Left lobe of liver (tissue), 2 donors: ENCODE data around the gene ATG7. TPM values are rescaled to one million over a fixed set of nuclear protein-coding genes. Genes with fewer than 3 reads are reported as not detected.

Experiments
- ATAC-seq: fragments of 200-7000 bp; cut with Tn5 transposase; one replicate; pipeline ENCODE4 v1.9.1; 2020; ENCODE audit warnings: mild to moderate bottlenecking, moderate library complexity
- DNase-seq: peaks from one replicate; pipeline ENCODE4 v3.0.0-alpha.2; 2020; ENCODE audit warnings: low spot score
- total RNA-seq: library from RNA; stranded (reverse); gene quantifications from one replicate; pipeline ENCODE4 v1.2.1, GENCODE V29; 2021
- donor health status: DM: no; HTN: no; CAD: no; lungs with moderate emphysema.
- donor health status: DM: no; HTN: yes; CAD: no.

Gene ATG7
- total RNA-seq, 1 donor from 2014 or later = 12.2 TPM

GRCh38 chr3:11529281-11529680 is 257.1 kb downstream of the ATG7 start:
- no peak for ATAC-seq
- no peak for DNase-seq

GRCh38 chr3:11530153-11530721 is 258.0 kb downstream of the ATG7 start:
- DNase-seq (no peak), ATAC-seq (no peak)

GRCh38 chr3:11532931-11533391 is 260.8 kb downstream of the ATG7 start:
- ATAC-seq = no peak
- no peak for DNase-seq

GRCh38 chr3:11534011-11534792 is 262.0 kb downstream of the ATG7 start:
- DNase-seq (no peak), ATAC-seq (peak; percentile 50)

- no peak for DNase-seq
- ATAC-seq = no peak
Measured at GRCh38 chr3:11534793-11535101, 262.6 kb downstream of the ATG7 start.

- ATAC-seq (no peak), DNase-seq (no peak)
Measured at GRCh38 chr3:11535243-11535960, 263.2 kb downstream of the ATG7 start.

- DNase-seq (no peak), ATAC-seq (no peak)
Measured at GRCh38 chr3:11536132-11536935, 264.1 kb downstream of the ATG7 start.

GRCh38 chr3:11536936-11537612 is 264.9 kb downstream of the ATG7 start:
- DNase-seq (no peak), ATAC-seq (no peak)

- ATAC-seq = no peak
- no peak for DNase-seq
Measured at GRCh38 chr3:11538581-11538980, 266.4 kb downstream of the ATG7 start.

- ATAC-seq (no peak), DNase-seq (no peak)
Measured at GRCh38 chr3:11539218-11539617, 267.0 kb downstream of the ATG7 start.

- no peak for DNase-seq
- no peak for ATAC-seq
Measured at GRCh38 chr3:11539677-11540076, 267.5 kb downstream of the ATG7 start.

- DNase-seq (no peak), ATAC-seq (no peak)
Measured at GRCh38 chr3:11541321-11542303, 269.4 kb downstream of the ATG7 start.

- ATAC-seq = no peak
- no peak for DNase-seq
Measured at GRCh38 chr3:11542551-11542950, 270.4 kb downstream of the ATG7 start.

GRCh38 chr3:11543141-11543947 is 271.1 kb downstream of the ATG7 start:
- DNase-seq = no peak
- no peak for ATAC-seq

- no peak for DNase-seq
- ATAC-seq = no peak
Measured at GRCh38 chr3:11543948-11544387, 271.8 kb downstream of the ATG7 start.

GRCh38 chr3:11544412-11545181 is 272.4 kb downstream of the ATG7 start:
- ATAC-seq = peak; percentile 12
- no peak for DNase-seq

GRCh38 chr3:11545186-11545851 is 273.1 kb downstream of the ATG7 start:
- ATAC-seq (peak; percentile 25), DNase-seq (no peak)
